SU-DHL-6 (cell line): ENCODE measurements around the gene AIG1.

ENCODE experiments used
- EZH2phosphoT487 ChIP-seq: fragments of 200-600 bp; sonication (generic), shearing (Covaris generic); conservative IDR thresholded peaks from 2 replicates; pipeline ENCODE4 v1.6.1; 2018; ENCODE audit warnings: mild to moderate bottlenecking, antibody characterized with exemption, low read length, moderate library complexity, mixed read lengths
- TF ChIP-seq, protein P1 (sequence below): fragments of 200-600 bp; sonication (generic); IDR thresholded peaks from one replicate; pipeline ENCODE4 v1.5.1; 2017; ENCODE audit warnings: antibody characterized with exemption, mild to moderate bottlenecking, low read length, moderate library complexity; ENCODE audit not compliant: insufficient read depth, poor library complexity, severe bottlenecking

DNA sequence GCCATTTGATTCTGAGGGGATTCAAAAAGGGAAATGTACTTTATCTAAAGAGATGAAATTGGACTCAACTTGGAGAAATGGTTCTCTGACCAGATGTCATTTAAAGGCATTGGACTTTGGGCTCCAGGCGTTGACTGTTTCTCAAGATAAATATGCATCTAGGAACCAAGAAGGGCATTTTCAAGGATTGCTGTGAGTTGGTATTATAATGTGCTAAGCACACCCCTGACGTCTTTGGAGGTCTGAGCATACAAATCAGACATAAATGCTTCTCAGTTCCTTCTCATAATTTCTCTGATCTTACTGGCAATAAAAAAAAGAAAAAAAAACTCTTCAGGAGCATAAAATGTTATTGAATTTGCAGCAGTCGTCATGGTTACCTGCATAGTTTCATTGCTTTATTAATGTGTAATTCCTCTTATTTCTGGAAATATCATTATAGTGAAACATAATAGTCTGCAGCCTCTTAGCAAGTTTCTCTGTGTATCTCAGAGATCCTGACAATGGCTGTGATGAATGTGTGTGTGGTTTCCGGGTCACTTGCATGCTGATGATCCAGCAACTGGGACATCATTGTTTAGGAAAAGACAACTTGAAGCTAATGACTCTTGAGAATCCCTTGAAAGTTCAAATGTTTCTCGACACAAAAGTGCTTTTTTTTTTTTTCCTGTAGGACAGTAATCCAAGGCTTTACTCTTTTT lies 136.0 kb downstream of the AIG1 start:
- TF ChIP-seq, protein P1, sequence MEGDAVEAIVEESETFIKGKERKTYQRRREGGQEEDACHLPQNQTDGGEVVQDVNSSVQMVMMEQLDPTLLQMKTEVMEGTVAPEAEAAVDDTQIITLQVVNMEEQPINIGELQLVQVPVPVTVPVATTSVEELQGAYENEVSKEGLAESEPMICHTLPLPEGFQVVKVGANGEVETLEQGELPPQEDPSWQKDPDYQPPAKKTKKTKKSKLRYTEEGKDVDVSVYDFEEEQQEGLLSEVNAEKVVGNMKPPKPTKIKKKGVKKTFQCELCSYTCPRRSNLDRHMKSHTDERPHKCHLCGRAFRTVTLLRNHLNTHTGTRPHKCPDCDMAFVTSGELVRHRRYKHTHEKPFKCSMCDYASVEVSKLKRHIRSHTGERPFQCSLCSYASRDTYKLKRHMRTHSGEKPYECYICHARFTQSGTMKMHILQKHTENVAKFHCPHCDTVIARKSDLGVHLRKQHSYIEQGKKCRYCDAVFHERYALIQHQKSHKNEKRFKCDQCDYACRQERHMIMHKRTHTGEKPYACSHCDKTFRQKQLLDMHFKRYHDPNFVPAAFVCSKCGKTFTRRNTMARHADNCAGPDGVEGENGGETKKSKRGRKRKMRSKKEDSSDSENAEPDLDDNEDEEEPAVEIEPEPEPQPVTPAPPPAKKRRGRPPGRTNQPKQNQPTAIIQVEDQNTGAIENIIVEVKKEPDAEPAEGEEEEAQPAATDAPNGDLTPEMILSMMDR = no peak
- TF ChIP-seq EZH2phosphoT487 = no peak
